Nucleus accumbens (tissue), 56 donors: ENCODE measurements around the gene PKP2.

Experiments used
- DNase-seq, 56 donors: peaks; one replicate each; lab custom pipeline; 2025; lab: John Stamatoyannopoulos, UW

PKP2 gene

DNA sequence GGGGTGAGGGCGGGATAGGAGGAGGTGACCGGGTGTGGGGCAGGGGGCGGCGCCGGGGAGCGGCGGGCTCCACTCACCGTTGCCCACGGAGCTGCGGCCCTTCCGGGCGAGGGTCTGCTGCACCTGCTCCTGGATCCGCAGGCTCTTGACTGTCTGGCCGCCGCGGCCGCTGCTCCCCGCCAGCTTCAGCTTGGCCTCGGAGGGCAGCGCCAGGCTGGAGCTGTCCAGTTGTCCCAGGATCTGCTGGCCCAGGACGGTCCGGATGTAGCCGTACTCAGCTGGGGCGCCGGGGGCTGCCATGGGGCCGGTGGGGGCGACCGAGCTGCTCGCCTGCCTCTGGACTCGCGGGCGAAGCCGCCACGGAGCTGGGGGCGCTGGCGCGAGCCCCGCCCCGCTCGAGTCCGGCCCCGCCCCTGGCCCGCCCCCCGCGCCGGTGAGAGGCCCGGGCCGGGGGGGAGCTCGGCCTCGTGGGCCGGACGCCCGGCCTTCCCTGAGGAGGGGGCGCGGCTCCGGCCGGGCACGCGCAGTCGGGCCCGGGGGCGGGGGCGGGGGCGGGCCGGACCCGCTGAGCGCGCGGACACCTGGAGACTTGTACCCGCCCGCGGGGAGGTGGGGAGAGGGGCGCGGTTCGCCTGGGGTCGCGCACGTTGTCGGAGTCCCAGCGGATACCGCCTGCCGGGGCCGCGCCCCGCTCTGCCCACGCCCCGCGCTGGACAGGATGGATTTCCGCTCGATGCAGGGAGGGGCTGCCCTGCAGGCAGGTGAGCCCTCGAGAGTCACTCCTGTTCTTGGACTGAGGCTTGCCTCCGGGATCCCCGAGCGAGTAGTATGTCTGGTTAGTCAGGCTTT lies at the start of gene PKP2:
PKP2 (minus strand) TSS at position 346 of the 849 bp plus-strand sequence; CDS start at position 300, 46 bp downstream.
- peak in 17 of 56 donors; percentile 3 to 80 (median 16) for DNase-seq

GRCh38 chr12:32944195-32944594 lies 47.6 kb upstream of the PKP2 start:
- DNase-seq, result no peak

DNA sequence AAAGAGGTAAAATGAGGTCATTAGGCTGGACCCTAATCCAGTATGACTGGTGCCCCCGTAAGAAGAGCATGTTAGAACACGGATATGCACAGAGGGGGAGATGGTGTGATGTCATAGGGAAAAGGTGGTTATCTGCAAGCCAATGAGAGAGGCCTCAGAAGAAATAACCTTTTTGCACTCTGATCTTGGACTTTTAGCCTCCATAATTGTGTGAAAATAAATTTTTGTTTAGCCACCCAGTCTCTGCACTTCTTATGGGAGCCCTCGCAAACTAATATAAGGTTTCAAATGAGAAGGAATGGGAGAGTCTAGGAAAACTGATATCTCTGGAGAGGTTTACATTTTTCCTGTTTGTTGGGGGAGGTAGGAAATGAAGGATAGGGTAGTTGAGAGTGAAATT lies 43.2 kb upstream of the PKP2 start:
- no peak for DNase-seq

DNA sequence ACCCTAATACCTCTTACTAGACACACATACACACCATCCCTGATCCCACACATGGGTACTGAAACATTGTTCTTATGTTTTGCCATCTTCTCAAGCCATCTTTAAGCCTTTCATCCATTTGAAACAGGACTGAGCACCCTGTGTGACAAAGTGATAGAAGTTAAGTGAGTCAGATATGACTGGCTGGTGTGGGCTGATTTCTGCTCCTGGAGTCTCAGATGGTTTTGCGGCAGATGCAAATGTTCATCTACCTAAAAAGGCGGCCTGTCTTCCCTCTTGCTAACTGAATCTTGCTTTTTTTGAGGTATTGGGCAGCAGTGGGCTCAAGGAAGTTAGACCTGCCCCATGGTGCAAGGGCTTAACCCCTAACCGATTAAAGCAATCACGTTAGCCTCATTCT lies 30.4 kb upstream of the PKP2 start:
- peak in 8 of 56 donors; percentile 3 to 22 (median 12) for DNase-seq

DNA sequence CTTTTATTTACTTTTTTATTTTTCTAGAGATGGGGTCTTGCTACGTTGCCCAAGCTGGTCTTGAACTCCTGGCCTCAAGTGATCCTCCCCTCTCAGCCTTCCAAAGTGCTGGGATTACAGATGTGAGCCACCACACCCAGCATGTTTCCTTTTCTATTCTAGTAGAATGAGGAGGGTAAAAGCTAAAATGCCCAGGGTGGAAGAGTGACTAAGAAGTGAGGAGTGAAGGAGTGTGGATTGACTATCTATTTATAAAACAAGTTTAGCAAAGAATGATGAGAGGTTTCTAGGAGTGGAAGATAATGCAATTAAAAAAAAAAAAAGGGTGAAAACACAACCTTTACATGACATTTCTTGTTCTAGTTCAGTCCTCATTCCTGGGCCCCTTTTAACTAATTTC lies 29.8 kb upstream of the PKP2 start:
- DNase-seq, result no peak

GRCh38 chr12:32922546-32923297 lies 26.1 kb upstream of the PKP2 start:
- DNase-seq, result no peak

DNA sequence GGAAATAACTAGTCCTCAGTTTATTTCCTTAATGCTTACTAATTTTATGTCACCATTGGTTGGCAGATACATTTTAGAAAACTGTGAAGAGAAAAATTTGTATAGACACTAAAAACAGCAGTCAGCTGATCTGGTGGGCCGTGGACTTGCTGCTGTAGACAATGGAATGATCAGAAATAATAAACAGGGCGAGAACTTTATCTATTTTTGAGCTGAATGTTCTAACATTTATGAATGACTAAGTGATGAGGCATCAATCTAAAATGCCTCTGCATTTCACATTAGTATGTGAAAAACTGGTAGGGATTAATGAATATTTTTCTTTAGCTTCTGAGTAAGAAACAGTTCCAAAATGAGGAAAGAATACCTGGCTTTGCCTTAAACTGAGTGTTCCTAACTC lies 24.8 kb upstream of the PKP2 start:
- peak in 4 of 56 donors; percentile 2 to 27 (median 11) for DNase-seq

DNA sequence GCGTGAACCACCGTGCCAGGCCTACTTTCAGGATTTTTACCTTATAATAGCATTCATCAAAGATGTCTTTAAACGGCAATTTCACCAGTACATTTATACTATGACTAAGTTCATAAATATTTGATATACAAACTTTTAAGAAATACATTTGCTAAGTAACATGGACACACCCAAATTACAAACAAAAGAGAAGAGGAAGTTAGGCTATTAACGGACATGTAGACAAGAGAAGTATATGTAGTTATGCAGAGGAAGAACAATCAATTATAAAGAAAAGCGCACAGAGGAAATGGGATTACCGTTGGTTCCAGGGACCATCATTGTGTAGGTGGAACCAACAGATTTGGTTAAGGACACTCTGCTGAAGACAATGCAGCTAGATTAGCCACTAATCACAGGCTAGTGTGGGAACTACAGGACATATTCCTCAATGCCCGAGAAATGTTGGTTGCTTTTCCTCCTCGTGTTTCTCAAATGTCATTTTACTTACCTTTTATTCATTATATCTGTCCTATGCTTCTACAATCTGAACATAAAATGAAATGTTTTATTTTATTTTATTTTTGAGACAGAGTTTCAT lies 24.0 kb upstream of the PKP2 start:
- no peak for DNase-seq

- peak in 9 of 56 donors; percentile 1 to 51 (median 5) for DNase-seq
Observed at GRCh38 chr12:32918890-32919801, 22.6 kb upstream of the PKP2 start.

GRCh38 chr12:32917094-32917611 lies 20.6 kb upstream of the PKP2 start:
- no peak for DNase-seq

- no peak for DNase-seq
Observed at GRCh38 chr12:32907898-32908476, 11.4 kb upstream of the PKP2 start.

- DNase-seq, result no peak
Observed at GRCh38 chr12:32907166-32907565, 10.6 kb upstream of the PKP2 start.

GRCh38 chr12:32906399-32907165 lies 10.0 kb upstream of the PKP2 start:
- no peak for DNase-seq

GRCh38 chr12:32903763-32904162 lies 7.2 kb upstream of the PKP2 start:
- DNase-seq, result no peak

DNA sequence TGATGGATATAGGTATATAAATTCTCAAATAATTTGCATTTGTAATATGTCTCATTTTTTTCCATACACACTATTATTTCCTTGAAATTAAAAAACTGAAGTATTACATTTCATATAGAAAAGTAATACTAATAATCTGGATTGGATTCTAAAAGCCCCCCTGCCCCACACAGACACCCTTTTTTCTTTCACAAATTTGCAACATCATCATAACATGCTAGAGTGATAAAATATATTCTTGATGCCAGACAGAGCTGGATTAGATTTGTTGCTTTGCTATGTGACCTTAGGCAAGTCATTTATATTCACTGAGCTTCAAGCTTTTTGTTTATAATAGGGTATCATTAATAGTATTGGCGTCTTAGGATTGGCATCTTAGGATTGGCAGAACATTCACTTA lies 6.7 kb upstream of the PKP2 start:
- no peak for DNase-seq

DNA sequence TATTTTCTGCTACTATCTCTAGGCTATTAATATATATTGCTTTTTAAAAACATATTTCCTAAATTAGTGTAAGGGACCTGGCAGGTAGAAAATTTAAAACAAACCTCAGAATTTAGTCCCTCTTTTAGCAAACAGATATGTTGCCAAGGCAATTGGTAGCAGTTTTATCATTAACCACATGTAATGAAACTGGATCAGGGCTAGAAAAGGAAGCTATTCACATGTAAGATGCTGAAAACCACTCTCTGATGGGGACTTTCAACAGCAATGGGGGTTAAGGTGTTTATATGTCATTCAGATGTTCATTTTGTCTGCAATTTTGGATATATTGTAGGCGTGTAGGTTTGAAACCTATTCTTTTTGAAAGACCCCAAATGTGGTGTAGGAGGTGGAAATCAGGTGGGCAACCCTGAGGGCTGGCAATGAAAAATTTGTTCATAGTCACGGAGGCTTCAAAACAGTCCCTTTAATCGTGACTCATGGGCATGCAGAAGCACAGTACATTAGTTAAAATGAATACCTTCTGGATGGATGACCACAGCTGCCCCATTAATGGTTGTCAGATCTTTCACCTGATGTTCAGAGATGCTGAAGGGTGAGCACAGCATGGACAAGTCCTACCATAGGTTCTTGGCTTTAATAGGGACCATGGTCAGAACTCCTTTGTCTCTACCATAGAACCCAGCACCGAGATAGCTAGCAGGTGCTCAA lies 5.9 kb upstream of the PKP2 start:
- no peak for DNase-seq

- DNase-seq, result no peak
Observed at GRCh38 chr12:32901553-32901952, 5.0 kb upstream of the PKP2 start.
